EL (cell line): Measurements from ENCODE around the gene TRRAP.

ENCODE experiments used
- DNase-seq: peaks from one replicate; pipeline ENCODE4 v3.0.0-alpha.2; 2016

The TRRAP gene

DNA sequence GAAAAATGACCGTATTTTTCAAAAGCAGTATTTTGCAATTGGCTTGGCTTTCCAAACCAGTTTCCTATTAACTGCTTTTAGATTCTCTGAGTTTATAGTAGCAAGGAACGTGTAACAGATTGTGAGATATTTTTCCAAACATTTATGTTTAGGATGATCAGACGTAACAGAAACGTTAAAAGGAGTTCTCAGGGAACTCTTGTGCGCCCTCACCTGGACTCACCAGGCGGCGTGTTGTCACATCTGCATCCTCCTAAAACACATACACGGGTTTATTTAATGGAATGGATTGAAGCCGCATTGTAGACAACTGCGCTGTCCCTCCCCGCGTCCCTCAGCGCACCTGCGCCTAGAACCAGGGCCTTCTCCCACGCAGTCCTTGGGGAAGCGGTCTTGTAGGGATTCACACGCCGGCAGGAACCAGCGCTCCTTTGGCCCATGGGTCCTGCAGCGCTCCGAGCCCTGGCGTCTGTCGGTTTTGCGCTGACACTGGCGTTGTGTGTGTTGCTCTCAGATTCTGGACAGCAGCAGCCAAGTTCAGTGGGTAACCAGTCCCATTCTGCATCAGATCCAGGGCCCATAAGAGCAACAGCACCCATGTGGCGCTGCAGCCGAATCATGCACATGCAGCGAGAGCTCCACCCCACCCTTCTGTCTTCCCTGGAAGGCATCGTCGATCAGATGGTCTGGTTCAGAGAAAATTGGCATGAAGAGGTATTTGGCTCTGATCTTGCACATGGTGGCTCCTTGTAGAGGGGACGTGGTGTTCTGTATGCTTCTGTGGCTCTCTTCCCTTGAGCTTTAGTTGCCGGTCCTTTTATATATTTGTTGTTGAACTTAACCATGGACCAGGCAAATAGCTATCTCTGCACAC is 114.9 kb downstream of the TRRAP start:
- DNase-seq = no peak

DNA sequence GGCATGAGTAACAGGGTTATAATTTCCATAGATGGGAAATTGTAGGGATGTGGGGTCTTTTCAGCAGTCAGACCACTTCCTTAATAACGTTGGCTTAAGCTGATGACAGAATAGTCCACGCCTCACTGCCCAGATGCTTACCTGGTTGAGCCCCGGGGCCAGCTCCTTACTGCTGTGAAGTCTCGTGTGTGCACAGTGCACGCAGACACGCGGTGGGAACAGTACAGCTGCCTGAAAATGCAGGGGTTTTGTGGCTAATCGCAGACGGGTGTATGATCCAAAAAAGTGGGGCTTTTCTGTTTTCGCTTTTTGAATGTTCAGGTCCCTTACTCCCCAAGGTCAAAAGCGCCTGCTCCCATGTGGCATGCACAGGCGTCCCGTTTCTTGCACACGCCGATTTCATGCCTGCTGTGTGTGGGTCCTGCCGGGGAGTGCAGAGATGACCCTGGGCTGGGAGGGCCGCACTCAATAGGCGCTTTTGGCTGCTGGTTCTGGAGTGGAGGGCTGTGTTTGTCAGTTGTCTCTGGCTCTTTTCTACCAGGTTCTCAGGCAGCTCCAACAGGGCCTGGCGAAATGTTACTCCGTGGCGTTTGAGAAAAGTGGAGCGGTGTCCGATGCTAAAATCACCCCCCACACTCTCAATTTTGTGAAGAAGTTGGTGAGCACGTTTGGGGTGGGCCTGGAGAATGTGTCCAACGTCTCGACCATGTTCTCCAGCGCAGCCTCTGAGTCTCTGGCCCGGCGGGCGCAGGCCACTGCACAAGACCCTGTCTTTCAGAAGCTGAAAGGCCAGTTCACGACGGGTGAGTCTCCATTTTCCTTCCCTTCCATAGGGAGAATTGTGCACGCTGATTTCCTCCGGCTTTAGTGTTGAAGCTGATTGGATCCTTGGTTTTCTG is 116.0 kb downstream of the TRRAP start:
- no peak for DNase-seq

DNA sequence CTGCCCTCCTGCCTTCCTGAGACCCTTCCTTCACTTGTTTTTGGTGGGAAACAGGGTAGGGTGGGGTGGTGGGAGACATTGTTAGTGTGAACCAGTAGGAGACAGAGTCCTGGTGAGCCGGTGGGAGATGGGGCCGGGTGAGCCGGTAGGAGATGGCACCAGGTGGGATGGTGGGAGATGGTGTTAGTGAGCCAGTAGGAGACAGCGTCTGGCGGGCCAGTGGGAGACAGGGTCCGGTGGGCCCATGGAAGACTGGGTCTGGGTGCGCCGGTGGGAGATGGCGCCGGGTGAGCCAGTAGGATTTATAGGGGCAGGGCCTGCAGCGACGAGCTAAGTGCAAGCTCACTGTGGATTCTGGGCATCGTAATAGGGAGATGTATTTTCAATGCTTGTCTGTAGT is 116.8 kb downstream of the TRRAP start:
- DNase-seq = no peak

DNA sequence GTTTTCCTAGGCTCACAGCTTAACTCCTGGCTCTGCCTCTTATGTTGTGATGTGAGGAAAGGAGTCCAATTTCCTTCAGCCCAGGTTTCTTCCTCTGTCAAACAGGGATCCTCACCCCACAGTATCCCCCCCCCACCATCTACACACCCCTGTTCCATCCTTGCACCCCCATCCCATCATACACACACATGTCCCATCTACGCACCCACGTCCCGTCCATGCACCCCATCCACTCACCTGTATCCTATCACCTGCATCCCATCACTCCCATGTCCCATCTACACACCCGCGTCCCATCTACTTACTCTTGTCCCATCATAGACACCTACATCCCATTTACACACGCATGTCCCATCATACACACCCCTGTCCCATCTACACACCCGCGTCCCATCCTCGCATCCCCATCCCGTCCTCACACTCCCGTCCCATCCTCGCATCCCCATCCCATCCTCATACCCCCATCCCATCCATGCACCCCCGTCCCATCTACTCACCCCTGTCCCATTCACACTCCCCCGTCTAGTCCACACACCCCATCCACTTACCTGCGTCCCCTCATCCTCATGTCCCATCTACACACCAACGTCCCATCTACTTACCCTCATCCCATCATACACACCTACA is 117.3 kb downstream of the TRRAP start:
- DNase-seq = no peak

DNA sequence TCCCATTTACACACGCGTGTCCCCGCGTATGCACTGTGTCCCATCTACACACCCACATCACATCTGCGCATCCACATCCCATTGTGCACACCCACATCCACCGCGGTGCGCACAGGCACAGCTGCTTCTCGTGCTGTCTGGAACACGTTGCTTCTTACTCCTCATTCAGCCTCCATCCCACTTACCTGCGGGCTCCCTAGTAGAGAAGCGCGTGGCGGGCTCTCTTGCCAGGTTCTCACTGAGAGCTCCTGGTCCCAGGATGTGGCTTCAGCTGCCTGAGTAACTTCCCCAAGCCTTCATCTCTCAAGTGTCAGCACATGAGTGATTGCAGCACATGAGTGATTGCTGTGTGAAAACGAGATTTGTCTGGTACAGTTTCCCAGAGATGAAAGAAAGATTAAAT is 117.8 kb downstream of the TRRAP start:
- no peak for DNase-seq

DNA sequence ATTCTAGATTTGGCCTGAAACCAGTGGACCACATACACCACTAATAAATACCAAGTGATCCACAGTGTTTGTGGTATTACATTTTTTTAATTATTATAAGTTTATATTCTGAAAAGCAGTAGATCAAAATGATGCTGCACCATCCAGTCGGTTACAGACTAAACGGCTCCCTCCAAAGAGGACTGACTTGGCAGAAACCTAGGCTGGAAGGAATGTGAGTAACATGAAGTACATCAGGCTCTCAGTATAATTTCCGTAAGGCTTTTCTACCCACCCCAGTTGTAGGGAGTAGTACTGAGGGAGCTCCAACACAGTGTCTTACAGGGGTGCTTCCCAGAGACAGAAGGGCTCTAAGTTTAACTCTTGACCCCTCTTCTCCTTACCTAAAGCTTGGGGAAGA is 119.5 kb downstream of the TRRAP start:
- DNase-seq = no peak

DNA sequence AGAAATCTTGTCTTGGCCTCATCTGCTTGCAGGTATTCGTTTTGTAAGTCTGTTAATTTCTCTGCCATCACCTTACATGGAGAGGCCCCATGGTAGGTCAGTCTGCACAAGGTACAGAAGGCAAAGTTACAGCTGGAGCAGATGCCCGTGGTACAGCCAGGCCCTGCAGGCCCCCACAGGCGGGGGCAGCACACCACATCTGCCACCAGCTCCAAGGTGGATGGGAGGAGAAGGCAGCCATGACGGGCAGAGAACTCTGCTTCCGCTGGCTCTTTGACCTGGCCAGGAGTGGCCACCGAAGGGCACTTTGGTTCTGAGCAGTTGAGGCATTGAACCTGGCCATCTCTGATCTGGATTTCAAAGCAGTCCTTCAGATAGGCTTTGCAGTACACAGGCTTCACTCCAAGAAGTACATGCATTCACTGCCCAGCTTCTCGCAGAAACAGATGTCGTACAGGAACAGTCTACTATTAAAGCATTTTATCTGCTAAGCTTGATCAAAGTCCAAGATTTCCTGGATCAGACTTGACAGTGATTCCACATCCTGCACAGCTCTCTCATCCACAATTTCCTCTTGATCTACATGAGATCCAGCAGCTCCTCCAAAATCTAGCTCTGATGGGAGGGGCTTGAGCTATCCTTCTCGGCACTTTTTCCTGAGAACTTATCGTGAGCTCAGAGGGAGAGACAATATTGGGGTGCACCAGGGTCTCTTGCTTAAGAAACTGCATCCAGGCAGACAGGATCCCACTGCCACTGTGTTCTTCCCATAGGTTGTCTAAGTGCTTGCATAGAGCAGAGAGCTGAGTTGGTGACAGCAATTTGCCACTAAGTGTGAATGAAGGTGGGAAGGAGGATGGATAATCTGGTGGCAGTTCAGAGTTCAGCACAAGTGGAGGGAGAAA is 120.7 kb downstream of the TRRAP start:
- DNase-seq = no peak

DNA sequence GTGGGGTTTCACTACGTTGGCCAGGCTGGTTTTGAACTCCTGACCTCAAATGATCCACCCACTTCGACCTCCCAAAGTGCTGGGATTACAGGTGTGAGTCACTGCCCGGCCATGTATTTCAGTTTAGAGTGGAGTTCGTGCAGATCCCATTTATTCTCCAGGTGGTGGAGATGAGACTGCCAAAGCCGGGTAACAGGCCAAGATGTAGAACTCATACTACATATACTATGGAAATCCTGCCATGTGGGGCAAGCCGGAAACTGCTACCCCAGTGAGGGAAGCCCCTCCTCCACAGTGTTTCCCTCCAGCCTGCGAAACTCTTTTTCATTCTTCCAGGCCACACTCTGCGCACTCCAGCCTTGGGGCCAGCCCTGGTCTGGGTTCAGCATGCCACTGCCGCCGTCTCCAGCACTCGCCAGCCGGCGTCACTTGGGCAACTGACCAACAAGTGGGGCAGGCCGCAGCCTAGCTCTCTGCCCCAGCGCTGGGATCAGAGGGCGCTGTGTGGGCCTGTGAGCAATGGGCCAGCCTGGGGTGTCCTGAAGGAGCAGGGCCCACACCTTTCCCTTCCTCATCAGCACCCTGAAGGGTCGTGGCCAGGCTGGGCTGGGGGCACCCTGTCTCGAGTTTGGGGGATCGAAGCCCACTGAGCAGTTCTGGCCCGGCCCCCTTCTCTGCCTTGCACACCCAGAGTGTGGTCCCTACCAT is 122.0 kb downstream of the TRRAP start:
- DNase-seq = no peak

DNA sequence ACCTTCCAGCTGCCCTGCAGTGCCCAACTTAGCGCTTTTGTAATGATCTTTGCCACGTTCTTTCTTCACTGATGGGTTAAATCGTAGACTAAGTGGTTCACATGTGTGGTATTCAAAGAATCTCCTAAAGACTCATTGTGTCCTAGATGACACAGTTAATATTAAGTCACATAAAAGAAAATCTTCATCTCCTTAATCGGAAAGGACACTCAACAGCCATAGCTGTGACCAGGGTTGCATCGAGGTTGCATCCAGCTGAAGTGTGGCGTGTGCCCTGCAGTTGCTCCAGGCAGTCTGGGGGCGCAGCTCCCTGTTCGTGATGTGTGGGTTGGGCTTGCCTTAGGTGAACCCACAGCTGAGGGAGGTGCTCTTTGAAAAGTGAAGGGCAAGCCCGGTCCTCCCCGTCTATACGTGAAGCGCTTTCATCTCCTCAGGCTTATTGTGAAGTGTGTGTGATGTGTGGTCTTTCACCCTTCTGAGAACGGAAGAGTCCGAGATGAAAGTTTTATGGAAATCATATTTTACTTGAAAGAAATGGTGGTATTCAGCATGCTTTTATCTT is 122.7 kb downstream of the TRRAP start:
- no peak for DNase-seq

DNA sequence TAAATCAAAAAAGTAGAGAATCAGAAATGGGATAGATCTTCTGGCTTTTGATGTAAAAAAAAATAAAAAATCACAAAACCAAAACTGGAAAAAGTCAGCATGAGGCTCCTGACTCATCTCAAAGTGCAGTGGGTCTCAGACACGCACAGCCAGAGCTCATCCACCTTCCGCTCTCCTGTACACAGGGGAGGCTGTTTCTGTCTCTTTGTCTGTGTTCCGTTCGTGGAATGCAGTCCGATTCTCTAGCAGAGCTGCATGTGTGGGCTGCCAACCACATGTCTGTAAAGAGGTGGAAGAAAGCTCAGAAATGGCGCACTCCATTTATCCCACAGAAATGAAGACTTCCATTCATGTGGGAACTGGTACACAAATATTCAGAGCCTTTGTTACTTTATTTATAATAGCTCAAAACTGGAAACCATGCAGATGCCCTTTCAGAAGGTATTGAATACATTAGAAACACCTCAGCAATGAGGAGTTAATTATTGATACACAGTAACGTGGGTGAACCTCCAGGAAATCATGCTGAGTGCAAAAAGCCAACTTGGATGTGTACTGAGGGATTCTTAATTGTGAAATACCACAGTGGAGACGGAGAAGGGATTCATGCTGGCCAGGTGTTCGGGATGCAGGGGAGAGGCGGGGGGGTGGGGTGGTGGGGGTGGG is 123.3 kb downstream of the TRRAP start:
- no peak for DNase-seq

DNA sequence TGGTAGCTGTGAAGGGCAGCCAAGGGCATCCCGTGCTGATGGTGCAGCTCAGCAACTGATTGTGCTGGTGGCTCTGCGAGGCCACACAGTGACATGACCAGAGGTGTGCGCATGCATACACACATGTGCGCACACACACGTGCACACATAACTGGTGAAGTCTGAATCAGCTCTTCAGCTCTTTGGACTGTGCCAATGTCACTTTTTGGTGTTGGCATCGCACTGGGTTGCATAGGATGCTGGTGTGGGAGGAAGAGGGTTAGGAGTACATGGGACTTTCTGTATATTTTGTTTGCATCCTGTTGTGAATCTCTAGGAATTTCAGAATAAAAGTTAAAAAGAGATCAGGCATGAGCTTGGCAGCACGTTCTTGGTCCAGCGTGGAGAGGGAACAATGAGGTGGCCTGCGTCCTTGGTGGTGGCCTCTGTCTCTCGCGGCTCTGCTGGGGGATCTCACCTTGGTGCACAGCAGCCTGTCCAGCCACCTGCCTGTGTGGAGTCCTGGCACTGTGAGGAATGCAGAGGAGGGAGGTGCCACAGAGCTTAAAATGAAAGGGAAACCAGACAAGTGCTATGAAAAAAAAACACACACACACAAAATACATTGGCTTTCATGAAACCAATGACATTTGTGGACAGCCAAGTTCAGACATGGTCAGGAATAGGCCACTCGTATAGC is 124.0 kb downstream of the TRRAP start:
- DNase-seq = no peak

DNA sequence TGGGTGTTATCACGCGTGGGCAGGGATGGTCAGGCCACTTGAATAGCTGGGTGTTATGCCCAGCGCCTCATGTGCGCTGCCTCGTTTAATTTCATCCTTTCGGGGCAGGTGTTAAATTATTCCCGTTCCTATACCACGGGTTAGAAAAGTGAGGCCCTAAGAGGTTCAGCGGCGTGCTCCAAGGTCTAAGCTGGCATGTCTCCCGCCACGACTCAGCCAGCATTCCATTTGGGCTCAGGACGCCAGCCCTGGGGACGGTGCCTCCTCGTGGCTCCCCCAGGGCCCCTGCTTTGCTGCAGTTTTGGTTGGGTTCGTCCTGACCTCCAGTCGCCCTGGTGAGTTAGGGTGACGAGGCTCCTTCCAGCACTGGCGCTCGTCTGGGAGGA is 124.5 kb downstream of the TRRAP start:
- no peak for DNase-seq

DNA sequence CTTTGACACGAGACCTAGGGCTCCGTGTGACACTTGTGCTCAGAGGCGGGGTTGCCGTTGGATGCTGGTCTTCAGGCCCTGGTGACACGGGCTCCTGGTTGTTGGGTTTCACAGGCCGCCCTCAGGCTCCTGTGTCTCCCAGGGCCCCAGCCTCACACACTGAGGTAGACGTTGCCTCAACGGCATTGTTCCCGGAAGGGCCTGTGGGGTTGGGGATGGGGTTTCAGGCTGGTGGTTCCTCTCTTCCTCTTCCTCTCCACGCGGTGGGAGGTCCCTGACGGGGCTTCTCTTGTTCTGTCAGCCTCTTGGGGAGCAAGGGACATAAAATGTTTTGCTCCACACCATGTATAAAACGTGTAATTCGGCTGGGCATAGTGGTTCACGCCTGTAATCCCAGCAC is 125.1 kb downstream of the TRRAP start:
- no peak for DNase-seq

DNA sequence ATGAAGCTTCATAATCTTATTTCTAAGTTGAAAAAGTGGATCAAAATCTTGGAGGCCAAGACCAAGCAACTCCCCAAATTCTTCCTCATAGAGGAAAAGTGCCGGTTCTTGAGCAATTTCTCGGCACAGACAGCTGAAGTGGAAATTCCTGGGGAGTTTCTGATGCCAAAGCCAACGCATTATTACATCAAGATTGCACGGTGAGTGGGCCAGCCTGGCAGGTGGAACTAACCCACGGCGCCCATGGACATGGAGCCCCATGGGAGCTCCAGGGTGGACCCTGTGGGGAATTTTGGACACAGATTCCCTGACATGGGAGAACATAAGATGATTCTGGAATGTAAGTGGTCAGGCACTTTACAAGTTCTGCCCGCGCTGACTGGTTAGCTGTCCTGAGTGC is 125.9 kb downstream of the TRRAP start:
- DNase-seq = no peak

DNA sequence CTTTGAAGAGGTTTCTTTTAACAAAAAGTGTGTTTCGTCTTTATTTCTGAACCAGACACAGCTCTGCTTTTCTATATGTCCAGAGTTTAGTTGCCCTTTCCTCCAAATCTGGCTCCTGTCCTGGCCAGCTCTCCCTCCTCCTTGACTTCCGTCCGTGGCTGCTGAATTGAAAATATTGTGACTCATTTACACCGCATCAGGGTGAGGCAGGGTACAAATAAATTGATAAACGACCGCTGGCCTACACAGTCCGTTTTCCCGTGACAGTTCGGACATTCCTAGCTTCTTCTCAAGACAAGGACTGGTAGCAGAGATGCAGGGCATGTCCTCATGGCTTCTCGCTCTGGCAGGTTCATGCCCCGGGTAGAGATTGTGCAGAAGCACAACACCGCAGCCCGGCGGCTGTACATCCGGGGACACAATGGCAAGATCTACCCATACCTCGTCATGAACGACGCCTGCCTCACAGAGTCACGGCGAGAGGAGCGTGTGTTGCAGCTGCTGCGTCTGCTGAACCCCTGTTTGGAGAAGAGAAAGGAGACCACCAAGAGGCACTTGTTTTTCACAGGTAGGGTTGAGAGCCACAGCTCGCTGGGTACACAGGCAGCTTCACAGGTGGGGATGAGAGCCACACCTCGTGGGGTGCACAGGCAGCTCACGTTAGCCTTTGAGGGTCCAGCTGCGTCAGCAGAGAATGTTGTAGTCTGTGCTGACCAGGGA is 126.6 kb downstream of the TRRAP start:
- DNase-seq = no peak

DNA sequence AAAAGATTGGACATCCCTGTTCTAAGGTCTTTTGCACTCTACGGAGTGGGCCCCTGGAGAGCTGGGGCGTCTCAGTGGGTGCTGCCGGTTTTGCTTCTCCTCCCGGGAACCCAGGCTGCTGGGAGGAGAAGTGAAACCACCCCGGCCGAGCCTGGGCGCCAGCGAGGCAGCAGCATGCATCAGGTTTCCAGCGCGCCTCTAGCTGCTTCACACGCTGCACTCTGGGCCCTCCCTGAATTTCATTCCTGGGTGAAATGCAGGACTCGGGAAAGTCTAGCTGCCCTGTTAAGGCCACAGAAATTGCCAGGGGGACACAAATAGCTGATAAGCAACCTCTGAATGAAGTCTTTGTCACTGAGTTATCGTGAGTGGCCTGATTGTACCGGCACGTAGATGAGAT is 127.4 kb downstream of the TRRAP start:
- DNase-seq = no peak

DNA sequence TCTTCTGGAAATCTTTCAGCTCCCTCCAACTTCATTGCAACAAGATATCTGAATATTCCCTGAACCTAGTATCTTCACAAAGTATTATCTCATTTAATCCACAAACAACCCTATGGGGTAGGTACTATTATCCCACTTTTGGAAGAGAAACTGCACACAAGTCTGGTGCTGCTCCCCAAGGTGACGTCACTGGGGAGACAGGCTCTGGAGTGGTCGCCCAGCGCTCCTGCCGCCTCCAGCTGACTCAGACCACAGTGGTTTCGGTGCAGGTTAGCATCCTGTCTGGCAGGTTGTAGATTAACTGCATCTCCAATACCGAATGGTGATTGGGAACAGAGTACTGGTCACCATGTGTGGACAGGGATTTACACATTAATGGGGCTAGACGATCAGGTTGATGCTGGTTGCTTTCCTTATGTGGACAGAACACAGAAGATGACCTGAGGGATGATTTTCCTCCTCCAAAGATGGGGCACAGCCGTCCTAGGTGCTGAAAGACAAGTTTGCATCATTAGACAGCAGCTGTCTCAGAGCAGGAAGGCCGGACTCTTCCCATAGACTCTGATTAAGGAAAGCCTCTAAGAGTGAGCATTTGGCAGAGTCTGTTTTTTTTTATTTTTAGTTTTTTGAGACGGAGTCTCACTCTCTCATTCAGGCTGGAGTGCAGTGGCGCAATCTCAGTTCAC is 128.6 kb downstream of the TRRAP start:
- no peak for DNase-seq

DNA sequence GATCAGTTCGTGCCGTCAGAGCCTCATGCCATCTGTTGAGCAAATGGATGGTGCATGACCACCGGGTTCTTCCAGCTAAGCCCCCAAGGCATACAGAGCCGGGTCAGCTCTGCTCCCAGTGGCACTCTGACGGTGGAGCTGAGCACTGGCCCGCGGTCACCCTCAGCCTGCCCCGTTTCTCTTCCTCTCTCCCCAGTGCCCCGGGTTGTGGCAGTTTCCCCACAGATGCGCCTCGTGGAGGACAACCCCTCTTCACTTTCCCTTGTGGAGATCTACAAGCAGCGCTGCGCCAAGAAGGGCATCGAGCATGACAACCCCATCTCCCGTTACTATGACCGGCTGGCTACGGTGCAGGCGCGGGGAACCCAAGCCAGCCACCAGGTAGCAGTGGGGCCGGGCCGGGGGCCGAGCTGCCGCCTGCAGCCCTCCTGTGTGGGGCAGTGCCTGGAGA is 129.9 kb downstream of the TRRAP start:
- DNase-seq = no peak
